C4-2B (cell line): Measurements from ENCODE around the gene NOP14.
"Not testable (repeated sequence)": the region's sequence is repeated elsewhere in the genome, so short reads cannot be mapped to it uniquely, and the experiment has no call there.

ENCODE experiments used
- H3K27ac ChIP-seq: fragments of 450-650 bp; 2 replicates; pipeline ENCODE4 v1.5.1; 2017
- CTCF ChIP-seq: fragments of 450-650 bp; conservative IDR thresholded peaks from 2 replicates; pipeline ENCODE4 v1.5.1; 2017; ENCODE audit warnings: mild to moderate bottlenecking
- ZFX ChIP-seq: fragments of 450-650 bp; IDR thresholded peaks from 2 replicates; pipeline ENCODE4 v1.6.1; 2017

NOP14 gene

GRCh38 chr4:2948895-2949781, 14.1 kb downstream of the NOP14 start:
- TF ChIP-seq ZFX (no peak), CTCF (peak; percentile 54)
- H3K27ac ChIP-seq, result no peak overlapping the region

GRCh38 chr4:2947926-2948325, 15.3 kb downstream of the NOP14 start:
- no peak overlapping the region for H3K27ac ChIP-seq
- TF ChIP-seq CTCF, result no peak

GRCh38 chr4:2946812-2947600, 16.2 kb downstream of the NOP14 start:
- TF ChIP-seq CTCF (no peak), ZFX (no peak)

GRCh38 chr4:2945619-2946604, 17.3 kb downstream of the NOP14 start:
- H3K27ac ChIP-seq, result not testable (repeated sequence)

More at GRCh38 chr4:2946812-2947600, 16.2 kb downstream of the NOP14 start:
- H3K27ac ChIP-seq, result no peak overlapping the region

- no peak overlapping the region for H3K27ac ChIP-seq
- TF ChIP-seq CTCF, result no peak
- TF ChIP-seq ZFX, result no peak
Measured at GRCh38 chr4:2944586-2945526, 18.4 kb downstream of the NOP14 start.

GRCh38 chr4:2944091-2944482, 19.1 kb downstream of the NOP14 start:
- TF ChIP-seq CTCF (no peak), ZFX (no peak)
- H3K27ac ChIP-seq, result no peak overlapping the region
